Fibroblast of the conjunctiva (primary cell): ENCODE data around the gene PALLD.
A peak's percentile ranks its signal among the peaks of the same experiment; 100 is the strongest.

ENCODE experiments used
- DNase-seq: peaks from one replicate; pipeline ENCODE4 v3.0.0-alpha.2; 2010; ENCODE audit warnings: low read depth

The PALLD gene

DNA sequence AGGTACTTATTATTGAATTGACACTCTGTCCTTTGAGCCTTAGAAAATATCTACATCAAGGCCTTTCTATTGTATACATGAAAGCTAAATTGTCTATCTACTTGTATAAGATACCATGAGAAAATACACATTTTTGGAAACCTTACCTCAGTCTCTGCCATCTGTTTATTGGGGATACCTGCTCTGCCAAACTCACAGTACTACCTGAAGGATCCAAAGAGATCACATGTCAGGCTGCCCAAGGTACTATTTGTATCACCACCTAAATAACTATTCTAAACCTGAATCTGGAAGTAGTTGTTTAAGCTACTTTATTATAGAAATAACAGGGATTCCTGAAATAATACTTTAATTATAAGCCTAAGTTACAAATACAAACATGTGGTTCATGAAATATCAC, 126.2 kb downstream of the PALLD start:
- no peak for DNase-seq

- DNase-seq, result no peak
These were observed 126.6 kb downstream of the PALLD start for GRCh38 chr4:168623484-168623883.

DNA sequence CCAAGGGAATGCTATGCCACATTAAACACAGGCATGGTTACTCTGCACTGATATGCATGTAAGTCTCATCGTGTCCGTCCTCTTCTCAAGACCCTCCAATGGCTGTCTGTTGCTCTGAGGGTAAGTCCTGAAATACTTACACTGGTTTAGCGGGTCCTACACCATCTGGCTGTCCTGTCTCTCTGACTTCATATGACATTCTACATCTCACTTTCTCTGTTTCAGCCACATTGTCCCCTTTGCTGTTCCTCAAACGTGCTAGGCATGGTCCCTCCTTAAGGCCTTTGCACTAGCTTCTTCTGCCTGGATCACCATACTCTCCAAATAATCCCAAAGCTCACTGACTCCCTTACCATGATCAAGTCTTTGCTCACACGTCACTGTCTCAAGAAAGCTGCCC, 131.4 kb downstream of the PALLD start:
- no peak for DNase-seq

DNA sequence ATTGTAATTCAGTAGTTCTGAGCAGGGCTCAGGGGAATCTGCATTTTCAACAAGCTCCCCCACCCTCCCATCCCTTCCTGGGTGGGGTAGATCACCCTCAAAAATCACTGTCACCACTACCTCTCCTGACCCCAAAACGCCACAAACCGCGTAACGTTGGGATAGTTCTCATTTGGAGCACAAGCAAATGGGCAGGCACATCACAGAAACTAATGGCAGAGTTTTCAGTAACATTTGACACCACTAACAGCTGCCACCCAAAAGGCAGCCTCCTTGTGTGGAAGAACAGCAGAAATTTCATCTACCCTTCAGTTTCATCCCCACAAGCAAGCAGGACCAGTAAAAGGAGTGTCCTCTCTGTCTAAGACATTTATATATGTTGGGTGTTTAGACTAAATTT, 132.7 kb downstream of the PALLD start:
- DNase-seq, result no peak

DNA sequence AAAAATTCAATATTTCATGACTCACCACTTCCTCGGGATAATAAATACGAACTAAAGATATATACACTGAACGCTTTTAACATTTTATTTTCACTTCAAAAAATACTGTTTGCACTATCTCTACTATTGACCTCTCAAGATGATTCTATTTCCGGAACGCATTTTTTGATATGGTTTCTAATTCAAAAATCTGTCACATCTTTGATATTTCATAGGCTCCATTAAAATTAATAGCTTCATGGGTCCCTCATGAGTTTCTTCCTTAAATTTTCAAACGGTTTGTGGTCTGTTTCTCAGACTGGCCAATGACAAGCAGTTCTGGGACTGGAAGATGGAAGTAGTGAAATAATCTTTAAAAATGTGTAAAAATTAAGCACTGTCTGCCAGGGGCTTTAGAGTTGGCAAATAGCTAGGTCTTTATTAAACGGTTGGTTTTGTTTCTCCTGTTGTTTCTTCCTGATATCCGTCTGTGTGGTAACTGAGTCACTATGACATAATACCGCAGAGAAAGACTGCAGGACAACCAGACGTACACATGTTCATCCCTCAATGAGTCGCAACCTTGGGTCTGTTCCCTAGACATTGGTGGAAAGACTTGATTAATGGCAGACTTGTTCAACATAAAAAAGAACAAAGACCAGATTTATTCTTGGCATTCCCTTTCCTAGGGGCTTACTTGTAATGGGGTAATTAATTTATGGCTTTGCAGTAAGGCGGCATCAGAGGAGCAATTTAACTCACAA, 133.8 kb downstream of the PALLD start:
- no peak for DNase-seq

DNA sequence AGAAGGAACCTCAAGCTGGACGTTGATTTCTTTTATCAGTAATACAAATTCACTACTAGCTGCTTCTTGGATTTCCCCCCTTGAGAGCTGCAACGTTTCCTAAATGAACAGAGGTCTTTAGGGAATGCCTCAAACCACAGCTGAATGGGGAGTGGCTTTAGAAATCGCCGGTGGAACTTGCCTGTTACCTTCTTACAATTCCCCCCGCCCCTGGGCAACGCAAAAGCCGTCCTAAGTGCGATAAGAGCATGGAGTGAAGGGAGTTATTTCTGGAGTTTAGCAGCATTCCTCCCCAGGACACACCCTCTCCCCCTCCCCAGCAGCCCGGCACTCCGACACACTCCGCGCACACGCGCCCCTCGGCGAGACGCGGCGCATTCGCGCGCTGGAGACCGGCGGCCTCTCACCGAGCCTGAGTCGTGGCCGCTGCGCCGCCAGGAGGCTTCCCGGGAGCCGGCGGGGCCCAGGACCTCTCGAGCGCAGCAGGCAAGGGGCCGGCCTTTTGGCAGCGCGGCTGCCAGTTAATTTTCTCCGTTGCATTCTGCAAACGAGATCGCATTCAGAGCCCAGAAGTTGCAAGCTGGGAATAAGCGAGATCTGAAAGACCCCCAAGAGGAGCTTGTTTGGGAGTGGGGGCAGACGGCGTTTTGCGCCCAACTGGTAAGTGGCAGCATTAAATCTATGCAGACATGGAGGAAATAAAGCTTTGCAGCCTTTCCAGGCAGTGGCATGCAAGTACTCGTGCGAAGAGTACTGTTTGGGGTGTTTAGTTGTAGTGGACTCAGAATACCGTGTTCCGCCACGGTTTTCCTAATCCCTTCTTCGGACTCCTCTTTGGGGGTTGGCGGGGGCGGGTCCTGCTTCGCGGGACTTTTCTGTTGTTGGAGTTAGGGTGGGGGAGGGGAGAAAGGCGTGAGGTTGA, 134.7 kb downstream of the PALLD start:
- DNase-seq, result no peak

GRCh38 chr4:168632301-168632725, 135.5 kb downstream of the PALLD start:
- DNase-seq, result no peak

GRCh38 chr4:168633064-168633463, 136.2 kb downstream of the PALLD start:
- no peak for DNase-seq

GRCh38 chr4:168633496-168633895, 136.6 kb downstream of the PALLD start:
- no peak for DNase-seq

GRCh38 chr4:168634276-168634802, 137.5 kb downstream of the PALLD start:
- DNase-seq, result peak; percentile 68

DNA sequence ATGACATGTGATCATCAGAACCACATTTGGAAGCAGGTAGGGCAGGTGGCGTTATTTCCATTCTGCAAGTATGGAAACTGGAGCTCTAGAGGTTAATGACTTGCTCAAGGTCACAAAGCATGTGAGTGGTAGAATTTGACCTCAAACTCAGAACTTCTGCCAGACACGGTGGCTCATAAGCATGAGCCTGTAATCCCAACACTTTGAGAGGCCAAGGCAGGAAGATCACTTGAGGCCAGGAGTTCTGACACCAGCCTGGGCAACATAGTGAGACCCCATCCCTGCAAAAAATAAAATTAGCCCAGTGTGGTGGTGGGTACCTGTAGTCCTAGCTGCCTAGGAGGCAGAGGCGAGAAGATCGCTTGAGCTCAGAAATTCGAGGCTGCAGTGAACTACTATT, 139.2 kb downstream of the PALLD start:
- no peak for DNase-seq

GRCh38 chr4:168636506-168637196, 139.8 kb downstream of the PALLD start:
- DNase-seq, result no peak

DNA sequence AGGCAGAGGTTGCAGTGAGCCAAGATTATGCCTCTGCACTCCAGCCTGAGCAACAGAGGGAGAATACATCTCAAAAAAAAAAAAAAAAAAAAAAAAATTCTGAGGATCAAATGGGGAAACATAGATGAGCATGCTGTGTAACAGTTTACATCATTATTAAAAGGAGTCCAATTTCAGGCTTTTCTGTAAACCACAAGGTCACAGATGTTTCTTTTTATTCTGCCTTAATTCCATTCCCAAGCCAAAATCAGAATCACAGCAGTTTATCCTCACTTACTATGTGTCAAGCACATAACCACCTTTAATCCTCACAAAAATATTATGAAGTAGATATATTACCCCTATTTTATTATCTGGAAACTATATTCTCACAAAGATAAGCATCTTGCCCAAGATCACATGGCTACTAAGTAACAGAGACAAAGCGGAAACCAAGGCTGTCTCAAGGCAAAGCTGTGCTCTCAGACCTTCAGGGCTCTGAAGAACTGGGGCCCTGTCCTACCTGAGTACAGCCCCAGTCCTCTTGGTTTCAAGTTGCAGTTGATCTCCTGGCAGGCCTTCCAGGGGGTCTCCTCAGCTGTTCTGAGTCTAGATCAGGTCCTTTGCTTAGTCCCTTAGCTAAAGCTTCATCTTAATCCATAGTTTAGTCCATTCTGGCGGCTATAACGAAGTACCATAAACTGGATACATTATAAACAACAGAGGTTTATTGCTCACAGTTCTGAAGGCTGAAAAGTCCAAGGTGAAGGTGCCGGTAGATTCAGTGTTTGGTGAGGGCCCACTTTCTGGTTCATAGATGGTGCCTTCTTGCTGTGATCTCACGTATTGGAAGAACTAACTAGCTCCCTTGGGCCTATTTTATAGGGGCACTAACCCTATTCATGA, 141.3 kb downstream of the PALLD start:
- DNase-seq, result no peak

DNA sequence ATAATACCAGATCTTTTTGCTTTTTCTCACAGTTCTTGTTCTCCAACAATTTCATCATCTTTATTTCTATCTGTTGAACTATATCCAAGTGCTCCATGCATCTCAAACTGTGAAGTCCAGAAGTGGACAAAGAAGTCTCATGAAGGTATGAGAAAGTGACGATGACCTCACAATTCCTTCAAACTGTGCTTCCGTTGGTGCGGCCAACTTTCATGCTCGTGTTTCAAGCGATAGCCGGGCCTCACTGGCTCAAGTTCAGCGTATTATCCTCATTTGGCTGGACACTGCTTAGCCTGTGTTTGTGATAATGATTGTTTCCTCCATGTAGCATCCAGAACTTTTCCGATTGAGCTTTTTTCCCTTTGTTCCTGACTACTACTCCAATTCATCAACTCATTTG, 143.1 kb downstream of the PALLD start:
- no peak for DNase-seq

DNA sequence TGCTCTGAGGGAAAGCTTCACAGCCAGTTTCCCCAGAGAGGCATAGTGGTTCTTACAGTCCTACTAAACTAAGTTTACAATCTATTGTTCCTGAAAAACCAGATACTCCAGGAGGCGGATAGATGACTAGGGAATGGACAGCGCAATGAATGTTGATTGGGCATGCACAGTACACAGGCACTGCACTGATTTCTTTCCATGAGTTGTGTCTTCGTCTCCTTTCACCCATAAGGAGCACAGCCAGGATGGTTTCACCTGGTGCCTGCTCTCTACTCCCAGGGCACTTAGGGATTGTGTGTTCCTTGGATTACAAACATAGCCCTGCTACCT, 144.9 kb downstream of the PALLD start:
- DNase-seq, result no peak

DNA sequence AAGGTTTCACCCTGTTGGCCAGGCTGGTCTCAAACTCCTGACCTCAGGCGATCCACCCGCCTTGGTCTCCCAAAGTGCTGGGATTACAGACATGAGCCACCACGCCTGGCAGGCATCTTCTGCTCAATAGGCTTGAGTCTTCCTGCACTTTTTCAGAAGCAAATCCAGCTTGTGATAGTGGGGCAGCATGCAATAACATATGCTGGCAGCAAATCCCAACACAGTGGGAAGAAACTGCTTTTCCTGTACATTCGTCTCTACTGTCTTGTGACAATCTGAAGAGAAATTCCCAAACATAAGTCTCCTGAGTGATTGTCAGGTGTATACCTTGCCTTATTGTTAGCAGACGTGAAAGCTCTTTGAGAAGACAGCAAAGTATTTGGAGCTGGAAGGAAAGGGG, 145.7 kb downstream of the PALLD start:
- no peak for DNase-seq

DNA sequence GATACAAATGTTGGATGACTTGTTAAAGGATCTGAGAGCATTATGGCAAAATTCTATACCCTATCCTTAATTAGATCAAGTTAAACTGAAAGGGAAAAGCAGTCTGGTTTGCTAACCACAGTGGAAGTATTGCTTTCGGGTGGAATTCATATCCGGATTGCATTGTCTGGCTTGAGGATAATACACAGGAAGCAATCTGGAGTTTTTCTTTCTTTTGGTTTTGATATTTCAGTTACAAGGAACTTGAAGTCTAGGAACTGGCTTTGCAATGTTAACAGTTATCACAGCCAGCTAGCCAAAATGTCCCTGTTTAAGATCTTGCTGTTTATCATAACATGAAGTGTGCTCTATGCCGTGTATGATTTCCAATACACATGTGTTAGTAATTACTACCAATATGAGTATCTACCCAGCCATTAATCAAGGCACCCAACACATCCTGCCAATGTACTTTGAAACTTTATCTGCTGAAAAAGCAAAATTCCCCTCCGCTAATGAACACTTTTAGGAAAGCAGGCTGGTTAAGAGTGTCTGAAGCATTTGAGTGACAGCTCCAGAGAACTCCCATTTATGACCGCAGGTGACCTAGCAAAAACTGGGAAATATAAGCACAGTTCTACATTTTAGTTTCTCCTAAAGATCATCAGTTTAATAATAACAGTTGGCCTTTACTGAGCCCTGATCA, 146.4 kb downstream of the PALLD start:
- DNase-seq, result no peak

GRCh38 chr4:168643796-168644159, 146.9 kb downstream of the PALLD start:
- DNase-seq, result no peak

DNA sequence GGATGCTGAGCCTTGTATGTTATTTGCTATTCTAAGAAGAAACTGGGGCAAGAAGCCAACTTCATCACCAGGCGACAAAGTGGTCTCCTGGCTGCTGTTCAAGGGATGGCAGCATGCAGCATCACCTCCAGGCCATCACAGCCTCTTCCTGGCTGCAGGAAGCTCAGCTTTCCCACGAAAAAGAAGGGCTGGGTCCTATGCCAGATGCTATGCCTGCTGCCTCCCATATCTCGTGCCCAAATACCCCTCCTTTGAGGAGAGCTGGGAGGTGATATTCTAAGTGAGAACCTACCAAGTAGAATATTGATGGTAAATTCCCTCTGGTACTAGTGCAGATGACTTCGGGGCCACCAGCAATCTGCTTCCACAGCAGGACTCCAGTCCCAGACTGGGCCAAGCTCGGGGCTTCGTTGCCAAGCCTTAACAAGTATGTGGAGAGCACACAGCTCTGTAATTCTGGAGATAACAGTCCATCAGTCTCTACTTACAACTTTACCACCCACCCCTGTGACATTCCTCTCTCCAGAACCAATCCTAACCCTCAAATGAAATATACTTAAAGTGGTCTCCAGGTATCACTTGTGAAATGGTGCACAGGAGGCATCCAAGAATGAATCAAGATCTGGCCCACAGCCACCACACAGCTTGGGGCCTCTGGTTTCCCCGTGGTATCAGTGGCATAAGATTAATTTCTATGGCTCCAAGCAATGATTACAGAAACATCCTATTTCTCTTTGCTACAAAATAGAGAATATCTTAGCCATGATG, 149.3 kb downstream of the PALLD start:
- no peak for DNase-seq

- DNase-seq, result no peak
These were observed 151.0 kb downstream of the PALLD start for GRCh38 chr4:168647646-168648375.
